Ishikawa (cell line): Measurements from ENCODE around the gene STEAP3.

Source experiments
- CEBPB ChIP-seq: IDR thresholded peaks from 2 replicates; pipeline ENCODE4 v1.6.1; 2012
- NFIC ChIP-seq: IDR thresholded peaks from 2 replicates; pipeline ENCODE4 v1.6.1; 2012

DNA sequence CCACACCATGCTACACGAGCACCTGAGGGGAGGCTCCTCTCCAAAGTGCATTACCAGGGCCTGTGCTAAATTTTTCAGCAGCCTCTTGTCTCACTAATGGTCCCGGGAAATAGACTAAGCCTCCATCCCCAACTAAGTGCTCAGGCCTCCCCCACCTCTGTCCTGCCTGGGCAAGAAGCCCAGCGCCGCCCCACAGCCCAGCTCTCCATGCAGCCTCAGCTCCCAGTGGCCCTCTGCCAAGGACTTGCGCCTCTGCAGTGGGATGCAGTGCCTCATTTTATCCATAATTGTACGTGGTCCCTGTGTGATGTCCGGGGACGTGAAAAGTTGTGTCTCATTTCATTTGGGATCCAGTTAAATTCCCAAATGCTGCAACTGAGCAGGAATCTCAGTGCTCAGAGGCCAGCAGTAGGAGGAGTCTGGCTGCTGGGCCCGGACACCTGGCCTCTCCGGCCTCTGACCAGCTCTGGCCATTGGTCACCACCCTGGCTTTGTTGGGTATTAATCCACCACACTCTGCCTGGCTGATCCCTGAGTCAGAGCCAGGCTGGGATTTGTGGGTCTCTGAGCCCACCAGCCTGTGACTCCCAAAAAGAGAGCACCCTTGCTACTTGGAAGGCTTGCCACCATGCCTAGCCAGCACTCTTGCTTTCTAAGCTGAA is 11.4 kb upstream of the STEAP3 start:
- TF ChIP-seq CEBPB (no peak), NFIC (no peak)
